Measurements from ENCODE around the gene RIOK2.
"Not testable (repeated sequence)": the region's sequence is repeated elsewhere in the genome, so short reads cannot be mapped to it uniquely, and the experiment has no call there.

RIOK2 gene

GRCh38 chr5:97183100-97183929, at the start of gene RIOK2:
TSS of gene RIOK2 (minus strand) at chr5:97183247. CDS start at chr5:97183191, 56 bp downstream.
- peak; percentile 97 for DNase-seq

- no peak for DNase-seq
Measured at GRCh38 chr5:97231025-97231636, 48.1 kb upstream of the RIOK2 start.

GRCh38 chr5:97229688-97230285, 46.7 kb upstream of the RIOK2 start:
- no peak for DNase-seq

GRCh38 chr5:97229196-97229595, 46.1 kb upstream of the RIOK2 start:
- DNase-seq: no peak

- DNase-seq: no peak
Measured at GRCh38 chr5:97225222-97225621, 42.2 kb upstream of the RIOK2 start.

- DNase-seq: no peak
Measured at GRCh38 chr5:97224112-97224750, 41.2 kb upstream of the RIOK2 start.

- no peak for DNase-seq
Measured at GRCh38 chr5:97223596-97223995, 40.5 kb upstream of the RIOK2 start.

- DNase-seq: no peak
Measured at GRCh38 chr5:97209343-97209742, 26.3 kb upstream of the RIOK2 start.

GRCh38 chr5:97208714-97209113, 25.7 kb upstream of the RIOK2 start:
- no peak for DNase-seq

GRCh38 chr5:97208184-97208713, 25.2 kb upstream of the RIOK2 start:
- DNase-seq: no peak

GRCh38 chr5:97194366-97194765, 11.3 kb upstream of the RIOK2 start:
- no peak for DNase-seq

GRCh38 chr5:97193355-97193688, 10.3 kb upstream of the RIOK2 start:
- no peak for DNase-seq

GRCh38 chr5:97192580-97193354, 9.7 kb upstream of the RIOK2 start:
- no peak for DNase-seq

- no peak for DNase-seq
Measured at GRCh38 chr5:97191893-97192292, 8.8 kb upstream of the RIOK2 start.

- not testable (repeated sequence) for DNase-seq
Measured at GRCh38 chr5:97189523-97189922, 6.5 kb upstream of the RIOK2 start.

- DNase-seq: no peak
Measured at GRCh38 chr5:97183930-97184213, 825 bp upstream of the RIOK2 start.

- DNase-seq: no peak
Measured at GRCh38 chr5:97182571-97183099, 412 bp downstream of the RIOK2 start.

GRCh38 chr5:97181856-97182545, 1.0 kb downstream of the RIOK2 start:
- DNase-seq: no peak

- not testable (repeated sequence) for DNase-seq
Measured at GRCh38 chr5:97179457-97179856, 3.6 kb downstream of the RIOK2 start.

- no peak for DNase-seq
Measured at GRCh38 chr5:97172227-97172626, 10.8 kb downstream of the RIOK2 start.

- DNase-seq: no peak
Measured at GRCh38 chr5:97171703-97172102, 11.3 kb downstream of the RIOK2 start.

- DNase-seq: no peak
Measured at GRCh38 chr5:97167435-97167834, 15.6 kb downstream of the RIOK2 start.

Measured in NK-92 treated with Interleukin-12 subunit alpha and Interleukin-12 subunit beta, amount 100 ng/mL, for 24 hours (cell line).